ENCODE data around the gene PANK3. TPM values are rescaled to one million over a fixed set of nuclear protein-coding genes. Genes with fewer than 3 reads are reported as not detected.

The PANK3 gene
- total and polyA plus RNA-seq, 9 of the 15 experiments (the other 6 are each of a cell fraction or from before 2014, with no cell fraction given) = 5.9 to 50.4 (median 29.7) TPM

GRCh38 chr5:168579488-168580226 is 489 bp upstream of the PANK3 start (continued):
- 0 out of 4 replicates have a peak, but pooled peaks of 1 of the 2 experiments have one; percentile 58 for TF ChIP-seq UBTF (IDR thresholded peaks at IDR 0.05; ENCODE audit: borderline replicate concordance in 1 of 2, low read depth in 2 of 2, low read length in 2 of 2)
- no peak for TF ChIP-seq TRIM24 (IDR thresholded peaks at IDR 0.05)
- no peak for TF ChIP-seq ZNF41 (CRISPR knock-in tag; conservative IDR thresholded peaks at IDR 0.05)
- TF ChIP-seq NONO (IDR thresholded peaks at IDR 0.05; ENCODE audit: low read depth in 2 of 2, low read length in 1 of 2) = 0 out of 4 replicates have a peak, but pooled peaks of 1 of the 2 experiments have one; percentile 22
- TF ChIP-seq ZNF146 (CRISPR knock-in tag; IDR thresholded peaks at IDR 0.05; ENCODE audit: unreplicated experiment) = no peak
- TF ChIP-seq ZNF766 (CRISPR knock-in tag; conservative IDR thresholded peaks at IDR 0.05) = peak; percentile 76; the same call in 1 of the 2 replicates
- TF ChIP-seq ZNF407 (IDR thresholded peaks at IDR 0.05; ENCODE audit: low read depth) = no peak
- peak; percentile 93 for TF ChIP-seq POLR2A (conservative IDR thresholded peaks at IDR 0.05)
- TF ChIP-seq NCOA1 (IDR thresholded peaks at IDR 0.05; ENCODE audit: low read depth) = peak; percentile 18; the same call in 1 of the 2 replicates
- peak; percentile 3 for TF ChIP-seq RBM25 (IDR thresholded peaks at IDR 0.05; ENCODE audit: low read depth, low read length, severe bottlenecking)
- no peak for TF ChIP-seq TCF3 (CRISPR knock-in tag; IDR thresholded peaks at IDR 0.05)
- no peak for TF ChIP-seq NFE2 (IDR thresholded peaks at IDR 0.05; ENCODE audit: low read depth)
- no peak for TF ChIP-seq ZKSCAN1 (IDR thresholded peaks at IDR 0.05; ENCODE audit: low read depth, low read length)
- TF ChIP-seq VEZF1 (CRISPR knock-in tag; IDR thresholded peaks at IDR 0.05) = peak; percentile 100
- no peak for TF ChIP-seq NCOA2 (IDR thresholded peaks at IDR 0.05; ENCODE audit: partially characterized antibody in 2 of 2)

Data from K562 (cell line).